ENCODE data around the gene IER5L. TPM values are rescaled to one million over a fixed set of nuclear protein-coding genes. Genes with fewer than 3 reads are reported as not detected.
"Not testable (repeated sequence)": the region's sequence is repeated elsewhere in the genome, so short reads cannot be mapped to it uniquely, and the experiment has no call there.

The IER5L gene
- total and polyA plus RNA-seq, 12 donors, result 0.46 to 168 (median 18.6) TPM

GRCh38 chr9:129198319-129199043 lies 20.4 kb upstream of the IER5L start:
- Histone ChIP-seq H3K27ac (peak overlapping the region in 4 of 5 donors; percentile 0 to 85 (median 38)), H3K27me3 (no peaks in the 10 kb centered on the region), H3K4me3 (no peak overlapping the region), H3K9me3 (replicated peaks in 1 of 3) (no peaks in the 10 kb centered on the region), H3K36me3 (replicated peaks in 1 of 2) (no peaks in the 10 kb centered on the region), H3K4me1 (replicated peaks in 1 of 2) (peaks cover 0 to 5% of the 10 kb centered on the region in 2 donors)
- intact Hi-C loops (cut with DNase I), result no loop called here
- TF ChIP-seq CTCF (IDR thresholded peaks at IDR 0.05), result peak in 1 of 6 experiments; percentile 10
- no peak for TF ChIP-seq POLR2A (IDR thresholded peaks at IDR 0.05)
- DNase-seq, result peak in 6 of 7 donors; percentile 40 to 68 (median 46)
- 49 to 59% (median 54%) methylated on average over 25 to 30 of the region's 30 CpGs for WGBS, 4 donors

GRCh38 chr9:129197978-129198318 lies 19.9 kb upstream of the IER5L start:
- Histone ChIP-seq H3K4me3 (no peak overlapping the region), H3K27ac (peak overlapping the region in 3 of 5 donors; percentile 3 to 85 (median 74)), H3K9me3 (replicated peaks in 1 of 3) (no peaks in the 10 kb centered on the region), H3K4me1 (replicated peaks in 1 of 2) (no peaks in the 10 kb centered on the region), H3K27me3 (no peaks in the 10 kb centered on the region), H3K36me3 (replicated peaks in 1 of 2) (no peaks in the 10 kb centered on the region)
- WGBS, 4 donors, result 35 to 44% (median 43%) methylated on average over 7 to 8 of the region's 8 CpGs
- intact Hi-C loops (cut with DNase I), result no loop called here
- TF ChIP-seq CTCF (IDR thresholded peaks at IDR 0.05) (no peak), POLR2A (IDR thresholded peaks at IDR 0.05) (no peak)
- DNase-seq, result peak in 1 of 7 donors; percentile 64

- H3K9me3 ChIP-seq (replicated peaks in 1 of 3); H3K4me3 ChIP-seq; DNase-seq; H3K27ac ChIP-seq; intact Hi-C loops (cut with DNase I); H3K36me3 ChIP-seq (replicated peaks in 1 of 2); H3K4me1 ChIP-seq (replicated peaks in 1 of 2); H3K27me3 ChIP-seq: not testable (repeated sequence)
- 82 to 91% (median 88%) methylated on average over 6 of the region's 6 CpGs for WGBS, 4 donors
Observed at GRCh38 chr9:129197045-129197444, 19.0 kb upstream of the IER5L start.

GRCh38 chr9:129195606-129196005 lies 17.5 kb upstream of the IER5L start:
- Histone ChIP-seq H3K27me3 (no peaks in the 10 kb centered on the region), H3K4me3 (no peak overlapping the region), H3K36me3 (replicated peaks in 1 of 2) (no peaks in the 10 kb centered on the region), H3K9me3 (replicated peaks in 1 of 3) (no peaks in the 10 kb centered on the region), H3K27ac (no peak overlapping the region), H3K4me1 (replicated peaks in 1 of 2) (no peaks in the 10 kb centered on the region)
- no peak for DNase-seq
- intact Hi-C loops (cut with DNase I), result no loop called here
- TF ChIP-seq CTCF (IDR thresholded peaks at IDR 0.05), result no peak
- no peak for TF ChIP-seq POLR2A (IDR thresholded peaks at IDR 0.05)
- 74 to 94% (median 89%) methylated on average over 6 to 10 of the region's 10 CpGs for WGBS, 4 donors

- intact Hi-C loops (cut with DNase I), result no loop called here
- WGBS, 4 donors, result 73 to 80% (median 78%) methylated on average over 3 of the region's 3 CpGs
- H3K4me3 ChIP-seq, result no peak overlapping the region
- H3K27ac ChIP-seq, result no peak overlapping the region
- DNase-seq, result no peak
- H3K36me3 ChIP-seq (replicated peaks in 1 of 2), result no peaks in the 10 kb centered on the region
- no peaks in the 10 kb centered on the region for H3K9me3 ChIP-seq (replicated peaks in 1 of 3)
- TF ChIP-seq CTCF (IDR thresholded peaks at IDR 0.05) (no peak), POLR2A (IDR thresholded peaks at IDR 0.05) (no peak)
- no peaks in the 10 kb centered on the region for H3K4me1 ChIP-seq (replicated peaks in 1 of 2)
- no peaks in the 10 kb centered on the region for H3K27me3 ChIP-seq
Observed at GRCh38 chr9:129194221-129194620, 16.2 kb upstream of the IER5L start.
